Measurements from ENCODE around the gene PTCSC3.

GRCh38 chr14:36192530-36192929, 16.0 kb upstream of the PTCSC3 start:
- TF ChIP-seq CTCF (IDR thresholded peaks at IDR 0.05) (no peak), POLR2AphosphoS5 (IDR thresholded peaks at IDR 0.05; ENCODE audit: insufficient read depth in 1 of 2, low read depth in 1 of 2) (no peak)
